ENCODE measurements around the gene BRD2. TPM values are rescaled to one million over a fixed set of nuclear protein-coding genes. Genes with fewer than 3 reads are reported as not detected.

Gene BRD2
- total RNA-seq, 1 donor = 146 TPM

DNA sequence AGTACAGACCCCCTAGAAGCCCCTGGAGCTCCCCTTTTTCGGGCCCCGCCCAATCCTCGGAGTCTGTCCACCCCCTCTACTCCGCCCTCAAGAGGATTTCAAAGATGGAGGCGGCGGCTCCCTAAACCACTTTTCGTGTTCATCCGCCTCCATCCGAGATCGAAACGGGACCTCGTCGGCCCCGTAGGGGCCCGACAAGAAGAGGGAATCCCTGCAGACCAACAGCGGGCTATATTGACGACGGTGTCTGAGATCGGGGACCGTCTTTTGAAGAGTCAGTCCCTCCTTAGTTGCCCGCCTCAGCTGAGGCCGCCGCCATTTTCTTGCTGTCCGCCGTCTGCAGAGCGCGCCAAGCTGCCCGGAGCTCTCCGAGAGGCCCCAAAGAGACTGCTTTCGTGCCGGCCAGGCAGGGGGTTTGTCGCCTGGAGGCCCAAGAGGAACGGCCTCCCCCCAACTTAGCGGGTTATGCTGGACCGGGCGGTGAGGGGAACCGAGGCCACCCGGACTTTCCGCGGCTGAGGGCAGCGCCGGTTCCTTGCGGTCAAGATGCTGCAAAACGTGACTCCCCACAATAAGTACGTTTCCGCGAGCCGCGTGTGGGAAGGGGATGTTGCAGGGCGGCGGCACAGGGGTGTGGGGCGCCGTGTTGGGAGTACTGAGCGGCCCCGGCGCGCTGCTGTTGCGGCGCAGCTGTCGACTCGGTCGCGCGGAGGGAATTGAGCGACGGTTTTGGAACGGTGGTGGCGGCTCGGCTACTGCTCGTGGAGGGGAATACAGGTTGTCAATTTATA, 4.2 kb downstream of the BRD2 start:
- no peak for DNase-seq (ENCODE audit: low read depth)
- peak overlapping the region; percentile 100 for H3K4me3 ChIP-seq (ENCODE audit: low read depth, low read length)
- TF ChIP-seq, protein P1, sequence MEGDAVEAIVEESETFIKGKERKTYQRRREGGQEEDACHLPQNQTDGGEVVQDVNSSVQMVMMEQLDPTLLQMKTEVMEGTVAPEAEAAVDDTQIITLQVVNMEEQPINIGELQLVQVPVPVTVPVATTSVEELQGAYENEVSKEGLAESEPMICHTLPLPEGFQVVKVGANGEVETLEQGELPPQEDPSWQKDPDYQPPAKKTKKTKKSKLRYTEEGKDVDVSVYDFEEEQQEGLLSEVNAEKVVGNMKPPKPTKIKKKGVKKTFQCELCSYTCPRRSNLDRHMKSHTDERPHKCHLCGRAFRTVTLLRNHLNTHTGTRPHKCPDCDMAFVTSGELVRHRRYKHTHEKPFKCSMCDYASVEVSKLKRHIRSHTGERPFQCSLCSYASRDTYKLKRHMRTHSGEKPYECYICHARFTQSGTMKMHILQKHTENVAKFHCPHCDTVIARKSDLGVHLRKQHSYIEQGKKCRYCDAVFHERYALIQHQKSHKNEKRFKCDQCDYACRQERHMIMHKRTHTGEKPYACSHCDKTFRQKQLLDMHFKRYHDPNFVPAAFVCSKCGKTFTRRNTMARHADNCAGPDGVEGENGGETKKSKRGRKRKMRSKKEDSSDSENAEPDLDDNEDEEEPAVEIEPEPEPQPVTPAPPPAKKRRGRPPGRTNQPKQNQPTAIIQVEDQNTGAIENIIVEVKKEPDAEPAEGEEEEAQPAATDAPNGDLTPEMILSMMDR (IDR thresholded peaks at IDR 0.05; ENCODE audit: insufficient read depth, low read depth, low read length) = no peak

DNA sequence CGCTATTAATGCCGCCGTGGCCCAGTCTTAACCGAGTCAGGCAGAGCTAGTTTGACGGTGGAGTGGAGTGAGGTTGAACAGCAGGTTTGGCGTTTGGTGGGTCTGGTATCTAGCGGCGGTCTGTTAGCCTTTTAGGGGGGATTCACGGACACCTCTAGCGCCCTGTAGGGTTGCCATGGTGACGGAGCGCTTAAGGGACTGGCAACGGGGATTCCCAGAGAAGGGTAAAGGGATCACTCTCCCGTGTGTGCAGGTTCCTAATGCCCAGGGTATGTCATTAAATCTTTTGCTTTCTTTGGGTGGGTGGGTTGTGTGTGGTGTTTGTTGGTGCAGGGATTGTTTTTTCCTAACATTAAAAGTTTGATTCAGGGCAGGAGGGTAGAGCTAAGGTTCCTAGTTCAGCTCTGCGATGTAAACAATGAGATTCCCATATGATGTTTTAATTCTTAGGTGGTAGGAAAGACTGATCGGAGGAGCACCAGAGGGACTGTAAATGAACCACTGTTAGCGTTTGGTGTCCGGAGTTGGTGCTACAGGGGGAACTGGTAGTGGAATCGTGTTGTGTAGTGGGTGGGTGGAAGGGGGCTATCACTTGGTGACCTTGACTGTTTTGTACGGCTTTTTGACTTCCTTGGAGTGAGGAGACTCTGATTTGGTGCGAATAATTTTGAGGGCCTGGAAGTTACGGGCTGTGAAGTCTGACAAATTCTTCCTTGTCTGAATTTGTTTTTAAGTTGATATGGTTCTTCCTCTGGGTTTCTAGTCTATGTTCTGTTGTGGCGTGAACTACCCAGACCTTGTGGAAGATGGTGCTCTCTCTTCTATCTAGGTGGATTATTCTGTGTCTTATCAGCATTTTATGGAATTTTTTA, 5.0 kb downstream of the BRD2 start:
- TF ChIP-seq, protein P1 (IDR thresholded peaks at IDR 0.05; ENCODE audit: insufficient read depth, low read depth, low read length) = no peak
- DNase-seq (ENCODE audit: low read depth) = peak; percentile 34
- peak overlapping the region; percentile 100 for H3K4me3 ChIP-seq (ENCODE audit: low read depth, low read length)

DNA sequence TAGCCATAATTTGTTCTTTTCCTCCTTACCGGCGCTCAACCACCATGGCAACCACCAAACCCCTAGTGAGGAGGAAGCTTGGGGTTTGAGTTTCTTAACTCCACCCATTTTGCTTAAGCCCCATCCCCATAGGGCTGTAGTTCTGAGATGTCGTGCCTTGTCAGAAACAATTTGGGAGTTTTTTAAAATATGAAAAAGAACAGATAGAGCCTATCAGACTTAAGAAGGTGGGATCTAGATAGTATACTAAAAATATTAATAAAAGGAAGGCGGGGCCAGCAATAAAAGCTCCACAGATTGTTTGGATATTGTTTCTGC, 5.6 kb downstream of the BRD2 start:
- peak; percentile 77 for DNase-seq (ENCODE audit: low read depth)
- TF ChIP-seq, protein P1 (IDR thresholded peaks at IDR 0.05; ENCODE audit: insufficient read depth, low read depth, low read length) = no peak

DNA sequence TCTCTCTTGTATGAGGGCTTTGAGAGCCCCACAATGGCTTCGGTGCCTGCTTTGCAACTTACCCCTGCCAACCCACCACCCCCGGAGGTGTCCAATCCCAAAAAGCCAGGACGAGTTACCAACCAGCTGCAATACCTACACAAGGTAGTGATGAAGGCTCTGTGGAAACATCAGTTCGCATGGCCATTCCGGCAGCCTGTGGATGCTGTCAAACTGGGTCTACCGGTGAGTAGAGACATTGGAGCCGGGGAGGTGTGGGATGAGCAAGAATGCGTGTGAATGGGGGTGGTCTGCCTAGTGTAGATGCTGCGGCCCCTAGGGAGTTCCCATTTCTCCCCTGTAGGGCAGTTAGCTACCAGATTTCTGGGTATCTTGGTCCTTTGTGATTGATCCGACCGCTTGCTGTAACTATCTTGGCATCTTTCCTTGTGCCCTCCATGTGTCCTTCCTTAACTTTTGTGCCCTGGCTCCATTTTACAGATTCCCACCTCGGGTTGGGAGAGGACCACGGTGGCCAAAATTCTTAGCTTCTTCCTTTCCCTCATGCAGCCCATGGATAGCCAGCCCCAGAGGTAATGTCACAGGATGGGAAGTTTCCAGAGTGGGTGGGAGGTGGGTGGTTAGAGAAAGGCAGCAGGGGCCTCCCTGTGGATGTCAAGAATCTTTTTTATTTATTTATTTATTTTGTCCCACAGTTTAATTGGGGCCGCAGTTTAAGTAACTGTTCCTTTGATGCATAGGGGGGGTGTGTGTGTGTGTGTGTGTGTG, 6.3 kb downstream of the BRD2 start:
- no peak for DNase-seq (ENCODE audit: low read depth)
- TF ChIP-seq, protein P1 (IDR thresholded peaks at IDR 0.05; ENCODE audit: insufficient read depth, low read depth, low read length) = no peak
- H3K4me3 ChIP-seq (ENCODE audit: low read depth, low read length) = peak overlapping the region; percentile 100

More for the DNA sequence above, 5.6 kb downstream of the BRD2 start:
- peak overlapping the region; percentile 100 for H3K4me3 ChIP-seq (ENCODE audit: low read depth, low read length)

- no peak for DNase-seq (ENCODE audit: low read depth)
- TF ChIP-seq, protein P1 (IDR thresholded peaks at IDR 0.05; ENCODE audit: insufficient read depth, low read depth, low read length) = no peak
- H3K4me3 ChIP-seq (ENCODE audit: low read depth, low read length) = peak overlapping the region; percentile 100
Measured at GRCh38 chr6:32975886-32976285, 7.5 kb downstream of the BRD2 start.

DNA sequence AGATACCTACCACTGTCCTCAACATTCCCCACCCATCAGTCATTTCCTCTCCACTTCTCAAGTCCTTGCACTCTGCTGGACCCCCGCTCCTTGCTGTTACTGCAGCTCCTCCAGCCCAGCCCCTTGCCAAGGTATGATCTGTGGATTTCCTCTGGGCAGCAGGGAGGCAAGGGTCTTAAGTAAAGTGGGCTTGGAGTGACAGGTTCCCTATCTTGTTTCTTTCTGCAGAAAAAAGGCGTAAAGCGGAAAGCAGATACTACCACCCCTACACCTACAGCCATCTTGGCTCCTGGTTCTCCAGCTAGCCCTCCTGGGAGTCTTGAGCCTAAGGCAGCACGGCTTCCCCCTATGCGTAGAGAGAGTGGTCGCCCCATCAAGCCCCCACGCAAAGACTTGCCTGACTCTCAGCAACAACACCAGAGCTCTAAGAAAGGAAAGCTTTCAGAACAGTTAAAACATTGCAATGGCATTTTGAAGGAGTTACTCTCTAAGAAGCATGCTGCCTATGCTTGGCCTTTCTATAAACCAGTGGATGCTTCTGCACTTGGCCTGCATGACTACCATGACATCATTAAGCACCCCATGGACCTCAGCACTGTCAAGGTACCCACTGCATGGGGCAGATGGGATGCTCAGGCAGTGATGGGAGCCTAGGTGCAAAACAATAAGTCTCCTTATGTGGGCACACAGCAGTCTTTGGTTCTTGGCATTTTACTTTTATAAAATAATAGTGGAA, 8.1 kb downstream of the BRD2 start:
- no peak for DNase-seq (ENCODE audit: low read depth)
- TF ChIP-seq, protein P1 (IDR thresholded peaks at IDR 0.05; ENCODE audit: insufficient read depth, low read depth, low read length) = no peak
- H3K4me3 ChIP-seq (ENCODE audit: low read depth, low read length) = no peak overlapping the region

Data from fibroblast of villous mesenchyme (primary cell).